CD14-positive monocyte (primary cell): ENCODE measurements around the gene ST6GALNAC3. TPM values are rescaled to one million over a fixed set of nuclear protein-coding genes. Genes with fewer than 3 reads are reported as not detected.

Experiments used
- DNase-seq, 3 donors: peaks; one replicate each; pipeline ENCODE4 v3.0.0-alpha.2; 2011 to 2022
- H2AFZ ChIP-seq: 2 replicates; pipeline ENCODE4 v1.6.0; 2012; ENCODE audit warnings: mild to moderate bottlenecking, low read depth, low read length, inconsistent platforms; ENCODE audit not compliant: insufficient read depth, poor library complexity, severe bottlenecking
- H3K27ac ChIP-seq, 2 donors: 1 replicate in 1 of 2; 2 replicates in 1 of 2; pipeline ENCODE4 v1.5.1; 2012 to 2013; ENCODE audit warnings: low read length in 2 of 2, control low read depth in 1 of 2, inconsistent platforms in 1 of 2, low read depth in 1 of 2, mild to moderate bottlenecking in 1 of 2
- H3K27me3 ChIP-seq, 2 donors: one replicate each; pipeline versions ENCODE4 v1.6.0 to v1.6.1; 2011 to 2013; ENCODE audit warnings: low read length in 2 of 2; ENCODE audit not compliant: control insufficient read depth in 2 of 2, insufficient read depth in 2 of 2
- H3K36me3 ChIP-seq, 2 donors: replicated peaks in 1 of 2; 1 replicate in 1 of 2; 2 replicates in 1 of 2; pipeline versions ENCODE4 v1.5.1 to v1.6.1; 2012 to 2013; ENCODE audit warnings: low read length in 2 of 2, control low read depth in 1 of 2, inconsistent platforms in 1 of 2, mild to moderate bottlenecking in 1 of 2; ENCODE audit not compliant: insufficient read depth in 2 of 2, control insufficient read depth in 1 of 2
- H3K4me1 ChIP-seq, 2 donors: 1 replicate in 1 of 2; 2 replicates in 1 of 2; pipeline versions ENCODE4 v1.5.1 to v1.6.1; 2012 to 2013; ENCODE audit warnings: low read length in 2 of 2, control low read depth in 1 of 2, inconsistent platforms in 1 of 2, mild to moderate bottlenecking in 1 of 2, moderate library complexity in 1 of 2; ENCODE audit not compliant: insufficient read depth in 2 of 2, control insufficient read depth in 1 of 2
- H3K4me2 ChIP-seq: replicated peaks from 2 replicates; pipeline ENCODE3; 2012; ENCODE audit warnings: low read length, moderate library complexity, mild to moderate bottlenecking; ENCODE audit not compliant: poor library complexity, severe bottlenecking; ENCODE audit errors: extremely low read depth
- H3K4me3 ChIP-seq, 3 experiments: fragments of 200-600 bp in 1 of 3; sonication (generic) in 1 of 3; replicated peaks in 1 of 3; 1 replicate in 2 of 3; 2 replicates in 1 of 3; pipeline ENCODE4 v1.5.1; 2011 to 2013; ENCODE audit warnings: low read length in 3 of 3, mild to moderate bottlenecking in 3 of 3, control low read depth in 2 of 3, low read depth in 2 of 3, inconsistent platforms in 1 of 3, moderate library complexity in 1 of 3
- H3K79me2 ChIP-seq: 2 replicates; pipeline ENCODE4 v1.6.0; 2012; ENCODE audit warnings: mild to moderate bottlenecking, control low read depth, inconsistent platforms, low read length, moderate library complexity; ENCODE audit not compliant: insufficient read depth
- H3K9ac ChIP-seq: 2 replicates; pipeline ENCODE4 v1.6.0; 2017; ENCODE audit warnings: low read length, mild to moderate bottlenecking; ENCODE audit not compliant: insufficient read depth, poor library complexity, severe bottlenecking
- H3K9me3 ChIP-seq, 2 donors: replicated peaks in 1 of 2; 1 replicate in 1 of 2; 2 replicates in 1 of 2; pipeline versions ENCODE4 v1.5.1 to v1.6.1; 2012 to 2013; ENCODE audit warnings: low read length in 2 of 2, control low read depth in 1 of 2; ENCODE audit not compliant: control insufficient read depth in 1 of 2, insufficient read depth in 1 of 2
- H4K20me1 ChIP-seq: 2 replicates; pipeline ENCODE4 v1.6.0; 2012; ENCODE audit warnings: mild to moderate bottlenecking, low read length, control low read depth, moderate library complexity; ENCODE audit not compliant: insufficient read depth
- H3K27ac Mint-ChIP-seq, 7 donors: one replicate each; pipeline ENCODE4 v1.8.0; 2020; ENCODE audit warnings: mild to moderate bottlenecking in 7 of 7, mixed read lengths in 7 of 7, moderate library complexity in 6 of 7, inconsistent platforms in 2 of 7
- H3K27me3 Mint-ChIP-seq, 3 donors: one replicate each; pipeline ENCODE4 v1.8.0; 2021 to 2022; ENCODE audit warnings: low read depth in 3 of 3, mild to moderate bottlenecking in 3 of 3, mixed read lengths in 3 of 3, moderate library complexity in 3 of 3, inconsistent platforms in 1 of 3
- H3K36me3 Mint-ChIP-seq, 2 donors: one replicate each; pipeline ENCODE4 v1.8.0; 2020; ENCODE audit warnings: mixed read lengths in 2 of 2, inconsistent platforms in 1 of 2, mild to moderate bottlenecking in 1 of 2
- H3K4me1 Mint-ChIP-seq: one replicate; pipeline ENCODE4 v1.8.0; 2020; ENCODE audit warnings: mild to moderate bottlenecking, mixed read lengths
- H3K4me3 Mint-ChIP-seq, 2 donors: one replicate each; pipeline ENCODE4 v1.8.0; 2020; ENCODE audit warnings: mild to moderate bottlenecking in 2 of 2, mixed read lengths in 2 of 2, moderate library complexity in 1 of 2
- H3K9me3 Mint-ChIP-seq, 7 donors: one replicate each; pipeline ENCODE4 v1.8.0; 2020 to 2022; ENCODE audit warnings: mixed read lengths in 7 of 7, mild to moderate bottlenecking in 6 of 7, moderate library complexity in 6 of 7, inconsistent platforms in 2 of 7
- CTCF ChIP-seq: fragments of 200-600 bp; IDR thresholded peaks from one replicate; pipeline ENCODE4 v1.8.0; 2022; ENCODE audit warnings: antibody characterized with exemption, mild to moderate bottlenecking
- WGBS: methylation state at CpG from one replicate; pipeline ENCODE4 v1.1.5; 2013; ENCODE audit warnings: missing lambda C conversion rate; ENCODE audit not compliant: insufficient coverage; 5-methylcytosine and 5-hydroxymethylcytosine counted together
- intact Hi-C, 2 donors: fragments of 100-400 bp; cut with micrococcal nuclease; formaldehyde crosslinking; loops; one replicate each; pipeline versions ENCODE4 v1.15.0 to v1.15.1; 2023
- polyA plus RNA-seq, 3 donors: library from polyadenylated mRNA; depleted of rRNA in 1 of 3; unstranded in 2 of 3; stranded (reverse) in 1 of 3; fragments of 300-500 nt in 2 of 3; fragments of >200 nt in 1 of 3; fragmentation: Illumina TruSeq in 2 of 3; gene quantifications; 1 replicate in 2 of 3; 2 replicates in 1 of 3; pipeline ENCODE4 v1.2.3, GENCODE V29; 2012 to 2021

Gene ST6GALNAC3
- polyA plus RNA-seq, 3 donors: 6.5 to 9.2 (median 7.6) TPM

- Histone ChIP-seq H3K4me3 (no peak overlapping the region), H3K36me3 (no peaks in the 10 kb centered on the region), H3K9ac (no peak overlapping the region), H2AFZ (no peak overlapping the region), H3K4me1 (no peaks in the 10 kb centered on the region), H3K79me2 (no peaks in the 10 kb centered on the region), H3K9me3 (peaks cover 0 to 3% of the 10 kb centered on the region in 2 donors), H4K20me1 (no peaks in the 10 kb centered on the region), H3K27ac (no peak overlapping the region), H3K27me3 (no peaks in the 10 kb centered on the region), H3K4me2 (no peak overlapping the region)
- no peak for TF ChIP-seq CTCF
- peaks cover 0 to 1% (median 0%) of the 10 kb centered on the region in 3 donors for H3K27me3 Mint-ChIP-seq
- intact Hi-C loops: no loop called here
- H3K9me3 Mint-ChIP-seq: peaks cover 0 to 7% (median 0%) of the 10 kb centered on the region in 7 donors
- H3K4me3 Mint-ChIP-seq: no peak overlapping the region
- H3K36me3 Mint-ChIP-seq: no peaks in the 10 kb centered on the region
- no peak overlapping the region for H3K27ac Mint-ChIP-seq
- H3K4me1 Mint-ChIP-seq: no peaks in the 10 kb centered on the region
- no peak for DNase-seq
These were observed 518.6 kb downstream of the ST6GALNAC3 start for GRCh38 chr1:76593141-76593540.

- Histone ChIP-seq H3K9me3 (peaks cover 0 to 3% of the 10 kb centered on the region in 2 donors), H3K27ac (no peak overlapping the region), H3K4me2 (no peak overlapping the region), H3K9ac (no peak overlapping the region), H3K4me1 (no peaks in the 10 kb centered on the region), H3K36me3 (no peaks in the 10 kb centered on the region), H3K4me3 (no peak overlapping the region), H4K20me1 (no peaks in the 10 kb centered on the region), H3K79me2 (no peaks in the 10 kb centered on the region), H3K27me3 (no peaks in the 10 kb centered on the region), H2AFZ (no peak overlapping the region)
- no peak for TF ChIP-seq CTCF
- intact Hi-C loops: no loop called here
- H3K9me3 Mint-ChIP-seq: peaks cover 0 to 7% (median 0%) of the 10 kb centered on the region in 7 donors
- H3K36me3 Mint-ChIP-seq: no peaks in the 10 kb centered on the region
- no peak overlapping the region for H3K4me3 Mint-ChIP-seq
- H3K4me1 Mint-ChIP-seq: no peaks in the 10 kb centered on the region
- no peak overlapping the region for H3K27ac Mint-ChIP-seq
- no peak for DNase-seq
- WGBS: 100% methylated on average over 1 of the region's 3 CpGs
- peaks cover 0 to 1% (median 0%) of the 10 kb centered on the region in 3 donors for H3K27me3 Mint-ChIP-seq
These were observed 519.1 kb downstream of the ST6GALNAC3 start for GRCh38 chr1:76593618-76594017.
